SU-DHL-6 (cell line): ENCODE results near the gene DSN1.

ENCODE experiments used
- H2AFZ ChIP-seq: fragments of 200-600 bp; sonication (generic); 2 replicates; pipeline ENCODE4 v1.6.1; 2014; ENCODE audit warnings: low read depth, mild to moderate bottlenecking, moderate library complexity, mixed read lengths, antibody characterized with exemption, low read length; ENCODE audit not compliant: severe bottlenecking
- H3F3A ChIP-seq: fragments of 200-600 bp; shearing (Covaris generic); 2 replicates; pipeline ENCODE4 v1.6.0; 2016; ENCODE audit warnings: antibody characterized with exemption, mild to moderate bottlenecking; ENCODE audit not compliant: insufficient read depth
- H3K27ac ChIP-seq: fragments of 200-600 bp; sonication (generic); 2 replicates; pipeline ENCODE4 v1.5.1; 2016; ENCODE audit warnings: low read depth, mild to moderate bottlenecking, low read length, moderate library complexity, mixed read lengths
- H3K27me3 ChIP-seq: fragments of 200-600 bp; sonication (generic), shearing (Covaris generic); 2 replicates; pipeline ENCODE4 v1.6.0; 2014; ENCODE audit warnings: mild to moderate bottlenecking, low read length
- H3K36me3 ChIP-seq: fragments of 200-600 bp; sonication (generic); 2 replicates; pipeline ENCODE4 v1.6.1; 2014; ENCODE audit warnings: mild to moderate bottlenecking, low read length, mixed read lengths
- H3K4me2 ChIP-seq: fragments of 300-600, 200-600 bp; shearing (Covaris generic), sonication (generic); 2 replicates; pipeline ENCODE4 v1.6.0; 2014; ENCODE audit warnings: low read length, low read depth, mild to moderate bottlenecking; ENCODE audit not compliant: poor library complexity, severe bottlenecking
- H3K4me3 ChIP-seq: fragments of 200-600 bp; sonication (generic); 2 replicates; pipeline ENCODE4 v1.5.1; 2014; ENCODE audit warnings: antibody characterized with exemption, low read length, mild to moderate bottlenecking, mixed read lengths; ENCODE audit not compliant: insufficient read depth, poor library complexity, severe bottlenecking
- H3K79me2 ChIP-seq: fragments of 200-600 bp; sonication (generic); 2 replicates; pipeline ENCODE4 v1.6.1; 2014; ENCODE audit warnings: mild to moderate bottlenecking, low read length, moderate library complexity; ENCODE audit not compliant: insufficient read depth
- H3K9ac ChIP-seq: fragments of 200-600 bp; sonication (generic); 2 replicates; pipeline ENCODE4 v1.7.0; 2014; ENCODE audit warnings: mild to moderate bottlenecking, low read length
- H3K9me2 ChIP-seq: fragments of 200-600 bp; sonication (generic); replicated peaks from 2 replicates; pipeline ENCODE4 v1.6.1; 2014; ENCODE audit warnings: low read length; ENCODE audit not compliant: insufficient read depth
- H3K9me3 ChIP-seq: fragments of 200-600 bp; sonication (generic); 2 replicates; pipeline ENCODE4 v1.6.1; 2014; ENCODE audit warnings: low read length, mixed read lengths; ENCODE audit not compliant: insufficient read depth
- H4K20me1 ChIP-seq: fragments of 200-600 bp; sonication (generic); 2 replicates; pipeline ENCODE4 v1.6.1; 2014; ENCODE audit warnings: low read depth, mild to moderate bottlenecking, antibody characterized with exemption, low read length, moderate library complexity, mixed read lengths
- EZH2phosphoT487 ChIP-seq: fragments of 200-600 bp; sonication (generic), shearing (Covaris generic); conservative IDR thresholded peaks from 2 replicates; pipeline ENCODE4 v1.6.1; 2018; ENCODE audit warnings: mild to moderate bottlenecking, antibody characterized with exemption, low read length, moderate library complexity, mixed read lengths
- TF ChIP-seq, protein P1 (sequence below): fragments of 200-600 bp; sonication (generic); IDR thresholded peaks from one replicate; pipeline ENCODE4 v1.5.1; 2017; ENCODE audit warnings: antibody characterized with exemption, mild to moderate bottlenecking, low read length, moderate library complexity; ENCODE audit not compliant: insufficient read depth, poor library complexity, severe bottlenecking

DSN1 gene

DNA sequence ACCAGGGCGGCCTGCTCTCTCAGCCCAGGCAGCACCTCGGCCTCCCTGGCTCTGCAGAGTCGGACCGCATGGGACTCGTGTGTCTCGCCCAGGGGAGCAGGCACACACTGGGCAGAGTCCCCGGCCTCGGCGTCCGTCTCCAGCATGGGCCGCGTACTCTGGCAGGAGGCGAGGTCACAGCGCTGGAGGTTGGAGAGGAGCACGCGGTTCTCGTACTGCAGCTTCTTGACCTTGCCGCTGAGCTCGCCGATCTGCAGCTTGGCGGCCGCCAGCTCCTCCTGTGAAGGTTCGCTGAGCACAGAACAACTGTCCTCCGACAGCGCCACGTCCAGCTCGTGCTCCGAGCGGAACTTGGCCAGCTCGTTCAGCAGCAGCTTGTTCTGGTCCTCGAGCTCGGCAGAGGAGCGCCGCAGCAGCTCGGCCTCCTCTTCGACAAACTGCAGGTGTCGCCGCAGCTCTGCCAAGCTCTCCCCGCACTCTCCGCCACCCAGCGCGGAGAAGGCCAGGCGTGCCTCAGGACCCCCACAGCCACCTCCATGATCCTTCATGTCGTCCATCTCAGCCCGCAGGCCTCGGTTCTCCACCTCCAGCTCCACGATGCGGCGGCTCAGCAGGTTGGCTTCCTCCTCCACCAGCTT lies 42.0 kb upstream of the DSN1 start:
- H3K9me3 ChIP-seq = no peaks in the 10 kb centered on the region
- no peaks in the 10 kb centered on the region for H3K27me3 ChIP-seq
- H3K4me3 ChIP-seq = no peak overlapping the region
- no peak overlapping the region for H2AFZ ChIP-seq
- H4K20me1 ChIP-seq = no peaks in the 10 kb centered on the region
- H3F3A ChIP-seq = no peaks in the 10 kb centered on the region
- no peak overlapping the region for H3K9ac ChIP-seq
- no peaks in the 10 kb centered on the region for H3K9me2 ChIP-seq
- no peak overlapping the region for H3K27ac ChIP-seq
- no peaks in the 10 kb centered on the region for H3K79me2 ChIP-seq
- TF ChIP-seq EZH2phosphoT487 = no peak
- TF ChIP-seq, protein P1, sequence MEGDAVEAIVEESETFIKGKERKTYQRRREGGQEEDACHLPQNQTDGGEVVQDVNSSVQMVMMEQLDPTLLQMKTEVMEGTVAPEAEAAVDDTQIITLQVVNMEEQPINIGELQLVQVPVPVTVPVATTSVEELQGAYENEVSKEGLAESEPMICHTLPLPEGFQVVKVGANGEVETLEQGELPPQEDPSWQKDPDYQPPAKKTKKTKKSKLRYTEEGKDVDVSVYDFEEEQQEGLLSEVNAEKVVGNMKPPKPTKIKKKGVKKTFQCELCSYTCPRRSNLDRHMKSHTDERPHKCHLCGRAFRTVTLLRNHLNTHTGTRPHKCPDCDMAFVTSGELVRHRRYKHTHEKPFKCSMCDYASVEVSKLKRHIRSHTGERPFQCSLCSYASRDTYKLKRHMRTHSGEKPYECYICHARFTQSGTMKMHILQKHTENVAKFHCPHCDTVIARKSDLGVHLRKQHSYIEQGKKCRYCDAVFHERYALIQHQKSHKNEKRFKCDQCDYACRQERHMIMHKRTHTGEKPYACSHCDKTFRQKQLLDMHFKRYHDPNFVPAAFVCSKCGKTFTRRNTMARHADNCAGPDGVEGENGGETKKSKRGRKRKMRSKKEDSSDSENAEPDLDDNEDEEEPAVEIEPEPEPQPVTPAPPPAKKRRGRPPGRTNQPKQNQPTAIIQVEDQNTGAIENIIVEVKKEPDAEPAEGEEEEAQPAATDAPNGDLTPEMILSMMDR = no peak
- peaks cover 17% of the 10 kb centered on the region for H3K36me3 ChIP-seq
- no peak overlapping the region for H3K4me2 ChIP-seq

DNA sequence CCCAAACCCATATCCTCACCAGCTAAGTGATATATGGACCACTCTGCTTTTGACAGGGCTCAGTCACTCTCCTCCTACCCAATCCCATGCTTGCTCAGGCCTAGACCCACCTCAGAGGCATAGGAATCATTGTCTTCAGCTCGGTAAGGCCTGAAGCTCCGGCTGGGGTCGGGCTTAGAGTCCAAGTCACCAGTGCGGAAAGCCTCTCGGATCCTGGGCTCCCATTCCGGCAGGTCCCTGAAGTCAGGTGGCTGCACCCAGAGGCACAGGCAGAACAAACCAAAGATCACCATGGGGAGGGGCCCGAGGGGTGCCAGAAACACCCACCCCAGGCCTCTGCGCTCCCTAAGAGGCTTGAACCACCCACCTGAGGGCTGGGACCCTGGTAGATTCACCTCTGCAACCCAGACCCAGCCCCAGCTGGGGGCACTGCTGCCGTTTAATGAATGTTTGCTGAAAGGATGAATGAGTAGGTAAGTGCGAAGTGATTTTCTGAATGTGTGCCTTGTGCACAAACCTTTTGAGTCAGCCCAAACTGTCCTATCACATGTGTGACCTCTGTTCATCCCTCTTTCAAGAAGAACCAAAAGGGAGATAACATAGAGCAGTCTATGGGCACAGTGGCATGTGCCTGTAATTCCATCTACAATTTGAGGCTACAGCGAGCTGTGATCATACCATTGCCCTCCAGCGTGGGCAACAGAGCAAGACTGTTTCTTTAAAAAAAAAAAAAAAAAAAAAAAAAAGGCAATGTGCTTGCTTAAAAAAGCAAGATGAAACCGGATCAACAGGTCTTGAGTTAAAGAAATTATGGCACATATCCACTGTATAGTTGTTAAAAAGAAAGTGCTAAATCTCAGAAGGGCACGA lies 39.3 kb upstream of the DSN1 start:
- Histone ChIP-seq H4K20me1 (no peaks in the 10 kb centered on the region), H3K36me3 (peaks cover 13% of the 10 kb centered on the region; the same call in 1 of the 2 replicates), H3K4me2 (no peak overlapping the region), H2AFZ (no peak overlapping the region), H3K9ac (no peak overlapping the region), H3K9me3 (no peaks in the 10 kb centered on the region), H3F3A (no peaks in the 10 kb centered on the region), H3K9me2 (no peaks in the 10 kb centered on the region), H3K27me3 (no peaks in the 10 kb centered on the region), H3K4me3 (no peak overlapping the region), H3K27ac (no peak overlapping the region), H3K79me2 (no peaks in the 10 kb centered on the region)
- TF ChIP-seq, protein P1 = no peak
- no peak for TF ChIP-seq EZH2phosphoT487

DNA sequence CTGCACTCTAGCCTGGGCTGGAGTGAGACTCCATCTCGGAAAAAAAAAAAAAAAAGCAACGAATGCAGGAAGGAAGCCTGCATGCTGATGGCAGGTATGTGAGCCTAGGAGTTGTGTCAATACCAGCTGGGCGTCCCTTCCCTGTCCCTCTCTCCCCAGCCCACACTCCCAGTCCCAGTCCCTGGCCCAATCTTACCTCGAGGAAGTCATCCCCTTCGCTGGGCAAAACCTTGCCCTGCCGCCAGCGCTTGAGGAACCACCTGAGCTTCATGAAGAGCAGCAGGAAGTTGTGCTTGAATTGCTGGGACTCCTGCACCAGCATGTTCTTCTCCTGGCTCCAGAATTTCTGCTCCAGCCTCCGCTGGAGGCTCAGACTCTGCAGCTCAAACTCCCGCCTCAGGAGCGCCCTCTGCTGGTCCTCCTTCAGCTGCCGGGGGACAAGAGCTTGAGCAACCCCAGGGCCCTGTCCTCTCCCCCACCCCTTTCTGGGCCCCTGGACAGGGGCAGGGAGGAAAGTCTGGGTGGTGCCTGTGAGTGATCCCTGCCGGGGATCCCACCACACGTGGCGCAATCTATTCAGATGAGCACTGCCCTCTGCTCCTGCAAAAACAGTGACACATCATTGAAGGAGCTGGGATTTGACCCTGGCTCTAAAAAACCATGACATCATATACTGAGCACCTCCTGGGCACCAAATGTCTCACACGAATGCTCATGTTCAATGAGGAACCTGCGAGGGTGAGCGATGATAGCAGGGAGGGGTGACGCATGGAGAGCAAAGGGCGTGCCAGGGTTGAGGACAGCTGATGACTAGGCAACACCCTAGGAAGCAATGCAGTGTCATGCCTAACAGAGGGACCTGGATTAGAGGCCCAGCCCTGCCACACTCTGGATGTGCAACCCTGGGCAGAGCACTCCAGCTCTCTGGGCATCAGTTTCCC lies 35.0 kb upstream of the DSN1 start:
- H2AFZ ChIP-seq = no peak overlapping the region
- no peaks in the 10 kb centered on the region for H3F3A ChIP-seq
- H4K20me1 ChIP-seq = no peaks in the 10 kb centered on the region
- no peak overlapping the region for H3K4me3 ChIP-seq
- H3K27me3 ChIP-seq = no peaks in the 10 kb centered on the region
- no peaks in the 10 kb centered on the region for H3K9me3 ChIP-seq
- H3K79me2 ChIP-seq = no peaks in the 10 kb centered on the region
- TF ChIP-seq, protein P1 = peak; percentile 88
- TF ChIP-seq EZH2phosphoT487 = no peak
- H3K9me2 ChIP-seq = no peaks in the 10 kb centered on the region
- no peak overlapping the region for H3K27ac ChIP-seq
- no peak overlapping the region for H3K4me2 ChIP-seq
- H3K36me3 ChIP-seq = peaks cover 14% of the 10 kb centered on the region; the same call in 1 of the 2 replicates
- H3K9ac ChIP-seq = no peak overlapping the region
